Caco-2 (cell line): ENCODE measurements around the gene CNIH4. TPM values are rescaled to one million over a fixed set of nuclear protein-coding genes. Genes with fewer than 3 reads are reported as not detected.

Experiments
- BruUV-seq: library from RNA; stranded (reverse); fragments of 400-500 nt; replicated peaks from 2 replicates; lab custom pipeline; 2021; lab: Mats Ljungman, UMichigan
- CTCF ChIA-PET: fragments of 300-600 bp; sonication (Branson Sonifier 250); formaldehyde crosslinking; loops from one replicate; lab custom pipeline; 2022; ENCODE audit warnings: antibody characterized with exemption; lab: Charles Lee
- POLR2A ChIA-PET: fragments of 300-600 bp; sonication (Branson Sonifier 250); formaldehyde crosslinking; loops from one replicate; lab custom pipeline; 2022; ENCODE audit warnings: antibody characterized with exemption; lab: Charles Lee
- DNase-seq, 2 experiments: peaks; one replicate each; pipeline versions ENCODE4 v3.0.0 to v3.0.0-alpha.2; 2020 to 2022
- H3K27me3 ChIP-seq: replicated peaks from 2 replicates; pipeline ENCODE4 v1.6.0; 2011; ENCODE audit warnings: low read length; ENCODE audit not compliant: control insufficient read depth, insufficient read depth
- H3K36me3 ChIP-seq: 2 replicates; pipeline ENCODE4 v1.5.1; 2011; ENCODE audit warnings: low read length; ENCODE audit not compliant: control insufficient read depth, insufficient read depth
- H3K4me1 ChIP-seq: fragments of 250-450 bp; sonication (Bioruptor Pico); 2 replicates; pipeline ENCODE4 v1.5.1; 2020; ENCODE audit warnings: mild to moderate bottlenecking
- H3K4me3 ChIP-seq: 2 replicates; pipeline ENCODE4 v1.5.1; 2011; ENCODE audit warnings: low read depth, mild to moderate bottlenecking, control low read depth, low read length
- H3K9me3 ChIP-seq: fragments of 250-450 bp; sonication (Bioruptor Pico); 2 replicates; pipeline ENCODE4 v1.5.1; 2020; ENCODE audit warnings: mild to moderate bottlenecking, moderate library complexity
- H3K27ac Mint-ChIP-seq: one replicate; pipeline ENCODE4 v1.8.0; 2022; ENCODE audit warnings: mixed read lengths; ENCODE audit not compliant: unreplicated experiment
- H3K27me3 Mint-ChIP-seq: one replicate; pipeline ENCODE4 v1.8.0; 2022; ENCODE audit warnings: mixed read lengths; ENCODE audit not compliant: insufficient read depth, unreplicated experiment
- H3K36me3 Mint-ChIP-seq: one replicate; pipeline ENCODE4 v1.8.0; 2022; ENCODE audit warnings: mild to moderate bottlenecking, mixed read lengths; ENCODE audit not compliant: insufficient read depth, unreplicated experiment
- H3K4me1 Mint-ChIP-seq: one replicate; pipeline ENCODE4 v1.8.0; 2022; ENCODE audit warnings: low read depth, mixed read lengths; ENCODE audit not compliant: unreplicated experiment
- H3K4me3 Mint-ChIP-seq: one replicate; pipeline ENCODE4 v1.8.0; 2022; ENCODE audit warnings: mild to moderate bottlenecking, moderate library complexity, mixed read lengths; ENCODE audit not compliant: unreplicated experiment
- H3K9me3 Mint-ChIP-seq: one replicate; pipeline ENCODE4 v1.8.0; 2022; ENCODE audit warnings: mixed read lengths; ENCODE audit not compliant: unreplicated experiment
- intact Hi-C: fragments of 100-400 bp; cut with micrococcal nuclease; formaldehyde crosslinking; loops from one replicate; pipeline ENCODE4 v1.10.0; 2022; ENCODE audit not compliant: unreplicated experiment
- total RNA-seq: library from RNA; stranded (reverse); gene quantifications from 2 replicates; pipeline ENCODE4 v1.2.3, GENCODE V29; 2022
- TF ChIP-seq, protein P1 (sequence below), 2 experiments: fragments of 200-600 bp in 1 of 2; IDR thresholded peaks; 1 replicate in 1 of 2; 2 replicates in 1 of 2; pipeline versions ENCODE4 v1.5.1 to v1.8.0; 2011 to 2022; ENCODE audit warnings: antibody characterized with exemption in 1 of 2, control low read depth in 1 of 2, inconsistent platforms in 1 of 2, low read depth in 1 of 2, low read length in 1 of 2, mild to moderate bottlenecking in 1 of 2, moderate library complexity in 1 of 2; ENCODE audit not compliant: insufficient read depth in 1 of 2, severe bottlenecking in 1 of 2, unreplicated experiment in 1 of 2

CNIH4 gene
- total RNA-seq, 1 experiment from 2014 or later, result 85.6 TPM

DNA sequence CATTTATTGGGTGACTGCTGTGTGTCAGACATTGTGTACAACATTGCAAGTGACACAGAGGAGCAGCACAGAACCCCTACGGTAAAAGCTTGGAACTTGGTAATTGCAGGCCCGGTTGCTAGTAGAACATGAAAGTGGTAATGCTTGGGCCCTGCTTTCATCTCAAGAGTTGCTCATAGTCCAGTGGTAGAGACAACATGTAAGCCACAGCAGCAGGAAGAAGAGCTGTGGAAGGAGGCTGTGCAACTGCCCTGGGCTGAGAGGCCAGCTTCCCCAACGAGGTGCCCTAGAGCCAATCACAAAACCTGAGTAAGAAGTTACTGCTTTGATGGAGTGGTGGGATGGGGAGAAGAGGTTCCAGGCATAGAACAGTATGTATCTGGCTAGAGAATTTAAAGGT, 18.4 kb downstream of the CNIH4 start:
- TF ChIP-seq, protein P1, sequence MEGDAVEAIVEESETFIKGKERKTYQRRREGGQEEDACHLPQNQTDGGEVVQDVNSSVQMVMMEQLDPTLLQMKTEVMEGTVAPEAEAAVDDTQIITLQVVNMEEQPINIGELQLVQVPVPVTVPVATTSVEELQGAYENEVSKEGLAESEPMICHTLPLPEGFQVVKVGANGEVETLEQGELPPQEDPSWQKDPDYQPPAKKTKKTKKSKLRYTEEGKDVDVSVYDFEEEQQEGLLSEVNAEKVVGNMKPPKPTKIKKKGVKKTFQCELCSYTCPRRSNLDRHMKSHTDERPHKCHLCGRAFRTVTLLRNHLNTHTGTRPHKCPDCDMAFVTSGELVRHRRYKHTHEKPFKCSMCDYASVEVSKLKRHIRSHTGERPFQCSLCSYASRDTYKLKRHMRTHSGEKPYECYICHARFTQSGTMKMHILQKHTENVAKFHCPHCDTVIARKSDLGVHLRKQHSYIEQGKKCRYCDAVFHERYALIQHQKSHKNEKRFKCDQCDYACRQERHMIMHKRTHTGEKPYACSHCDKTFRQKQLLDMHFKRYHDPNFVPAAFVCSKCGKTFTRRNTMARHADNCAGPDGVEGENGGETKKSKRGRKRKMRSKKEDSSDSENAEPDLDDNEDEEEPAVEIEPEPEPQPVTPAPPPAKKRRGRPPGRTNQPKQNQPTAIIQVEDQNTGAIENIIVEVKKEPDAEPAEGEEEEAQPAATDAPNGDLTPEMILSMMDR (IDR thresholded peaks at IDR 0.05; ENCODE audit: insufficient read depth in 1 of 2, low read depth in 1 of 2, low read length in 1 of 2, severe bottlenecking in 1 of 2, unreplicated experiment in 1 of 2), result no peak
- H3K27ac Mint-ChIP-seq, result no peak overlapping the region
- POLR2A ChIA-PET, result no interaction called here
- no peaks in the 10 kb centered on the region for H3K4me1 ChIP-seq
- H3K27me3 ChIP-seq, result no peaks in the 10 kb centered on the region
- no peak overlapping the region for H3K4me3 Mint-ChIP-seq
- CTCF ChIA-PET, result no interaction called here
- intact Hi-C loops, result no loop called here
- no peak overlapping the region for H3K4me3 ChIP-seq
- no peaks in the 10 kb centered on the region for H3K9me3 Mint-ChIP-seq
- no TSS peak for BruUV-seq
- peaks cover 89% of the 10 kb centered on the region for H3K36me3 Mint-ChIP-seq
- no peak for DNase-seq
- no peaks in the 10 kb centered on the region for H3K9me3 ChIP-seq
- H3K36me3 ChIP-seq, result peaks cover 4% of the 10 kb centered on the region; the same call in 1 of the 2 replicates
- H3K4me1 Mint-ChIP-seq, result peaks cover 4% of the 10 kb centered on the region
- no peaks in the 10 kb centered on the region for H3K27me3 Mint-ChIP-seq

DNA sequence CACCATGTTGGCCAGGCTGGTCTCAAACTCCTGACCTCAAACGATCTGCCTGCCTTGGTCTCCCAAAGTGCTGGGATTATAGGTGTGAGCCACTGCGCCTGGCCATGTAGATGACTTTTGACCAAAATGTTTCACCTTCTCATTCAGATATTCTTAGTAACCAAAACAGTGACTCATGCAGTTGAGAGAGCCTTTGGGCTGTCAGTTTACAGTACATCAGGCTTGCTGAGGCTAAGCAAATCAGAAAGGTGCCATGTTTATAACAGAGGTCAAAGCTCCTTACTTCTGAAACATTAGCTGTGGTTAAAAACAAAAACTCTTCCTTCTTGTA, 21.0 kb downstream of the CNIH4 start:
- no TSS peak for BruUV-seq
- no peak for DNase-seq
- no peaks in the 10 kb centered on the region for H3K9me3 Mint-ChIP-seq
- no peaks in the 10 kb centered on the region for H3K4me1 ChIP-seq
- no peak overlapping the region for H3K27ac Mint-ChIP-seq
- H3K36me3 Mint-ChIP-seq, result peaks cover 69% of the 10 kb centered on the region
- peaks cover 1% of the 10 kb centered on the region; the same call in 1 of the 2 replicates for H3K36me3 ChIP-seq
- no peaks in the 10 kb centered on the region for H3K27me3 ChIP-seq
- TF ChIP-seq, protein P1 (IDR thresholded peaks at IDR 0.05; ENCODE audit: insufficient read depth in 1 of 2, low read depth in 1 of 2, low read length in 1 of 2, severe bottlenecking in 1 of 2, unreplicated experiment in 1 of 2), result no peak
- CTCF ChIA-PET, result interaction anchor here (0.6 kb wide), 1 partner anchor 643 kb away, joined by 3 read pairs; no protein-coding TSS in a partner anchor
- H3K9me3 ChIP-seq, result no peaks in the 10 kb centered on the region
- H3K4me3 ChIP-seq, result no peak overlapping the region
- H3K4me1 Mint-ChIP-seq, result peaks cover 4% of the 10 kb centered on the region
- no peaks in the 10 kb centered on the region for H3K27me3 Mint-ChIP-seq
- no peak overlapping the region for H3K4me3 Mint-ChIP-seq
- intact Hi-C loops, result no loop called here
- POLR2A ChIA-PET, result no interaction called here

DNA sequence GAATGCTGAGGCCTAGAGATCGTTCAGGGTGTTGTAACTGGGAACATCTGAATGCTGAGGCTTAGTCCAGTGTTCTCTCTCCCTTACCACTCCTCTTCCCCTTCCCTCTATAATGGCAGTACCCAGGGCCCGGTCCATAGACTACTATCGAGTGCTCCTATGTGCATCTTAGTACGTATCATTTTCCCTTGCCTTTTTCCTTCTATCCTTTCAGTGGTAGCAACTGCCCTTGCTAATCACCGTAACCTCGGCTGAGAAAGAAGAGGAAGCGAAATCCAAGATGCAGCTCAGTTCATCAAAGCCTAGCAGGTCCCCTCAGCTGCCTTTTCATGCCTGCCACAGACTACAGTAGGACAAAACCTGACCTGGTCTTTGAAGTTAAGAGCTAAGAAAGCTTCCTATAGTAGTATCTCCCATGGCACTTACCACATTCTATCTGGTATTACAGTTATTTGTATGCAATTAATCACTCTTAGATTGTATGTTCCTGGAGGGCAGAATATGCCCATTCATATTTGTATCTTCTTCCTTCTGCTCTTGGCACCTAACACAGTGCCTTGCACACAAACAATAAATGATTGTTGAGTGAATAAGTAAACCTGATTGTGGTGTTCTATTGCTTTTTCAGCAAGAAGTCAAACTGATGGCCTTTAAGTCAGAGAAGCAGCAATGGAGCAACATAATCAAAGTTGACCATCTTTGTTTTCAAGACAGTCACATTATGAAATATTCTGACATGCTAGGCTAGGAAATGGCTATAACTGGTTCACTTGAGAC, 22.4 kb downstream of the CNIH4 start:
- Histone ChIP-seq H3K4me3 (no peak overlapping the region), H3K9me3 (no peaks in the 10 kb centered on the region), H3K4me1 (no peaks in the 10 kb centered on the region), H3K36me3 (peaks cover 1% of the 10 kb centered on the region; the same call in 1 of the 2 replicates), H3K27me3 (no peaks in the 10 kb centered on the region)
- ChIA-PET POLR2A (no interaction called here), CTCF (no interaction called here)
- no peak overlapping the region for H3K4me3 Mint-ChIP-seq
- no peak for DNase-seq
- no TSS peak for BruUV-seq
- peaks cover 1% of the 10 kb centered on the region for H3K4me1 Mint-ChIP-seq
- peaks cover 65% of the 10 kb centered on the region for H3K36me3 Mint-ChIP-seq
- TF ChIP-seq, protein P1 (IDR thresholded peaks at IDR 0.05; ENCODE audit: insufficient read depth in 1 of 2, low read depth in 1 of 2, low read length in 1 of 2, severe bottlenecking in 1 of 2, unreplicated experiment in 1 of 2), result no peak
- intact Hi-C loops, result no loop called here
- no peaks in the 10 kb centered on the region for H3K9me3 Mint-ChIP-seq
- H3K27me3 Mint-ChIP-seq, result no peaks in the 10 kb centered on the region
- H3K27ac Mint-ChIP-seq, result no peak overlapping the region
